KOPT-K1 (cell line): Measurements from ENCODE around the gene TMC3.

ENCODE experiments used
- H3K27ac ChIP-seq: fragments of 200-600 bp; sonication (generic); 2 replicates; pipeline ENCODE4 v1.5.1; 2016; ENCODE audit warnings: antibody characterized with exemption, mild to moderate bottlenecking, low read depth, low read length; ENCODE audit not compliant: poor library complexity, severe bottlenecking
- H3K36me3 ChIP-seq: fragments of 200-600 bp; sonication (generic); 2 replicates; pipeline ENCODE4 v1.5.1; 2017; ENCODE audit warnings: antibody characterized with exemption, mild to moderate bottlenecking, low read length, moderate library complexity; ENCODE audit not compliant: insufficient read depth
- H3K9me3 ChIP-seq: fragments of 200-600 bp; sonication (generic); 2 replicates; pipeline ENCODE4 v1.5.1; 2017; ENCODE audit warnings: antibody characterized with exemption, low read length, mild to moderate bottlenecking; ENCODE audit not compliant: insufficient read depth, poor library complexity, severe bottlenecking

TMC3 gene

DNA sequence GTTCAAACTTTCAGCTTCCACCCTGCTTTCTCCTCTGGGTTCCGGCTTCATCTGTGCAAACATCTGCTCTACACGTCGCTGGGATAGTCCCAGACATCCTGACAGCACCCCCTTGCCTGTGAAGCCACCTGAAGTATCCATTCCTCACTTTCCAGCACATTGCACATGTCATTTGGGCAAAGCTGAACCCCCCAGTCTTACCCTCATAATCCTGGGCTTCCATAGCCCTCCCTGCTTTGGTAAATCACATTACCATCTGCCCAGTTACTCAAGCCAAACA is 92.6 kb downstream of the TMC3 start:
- H3K9me3 ChIP-seq, result peaks cover 10% of the 10 kb centered on the region
- H3K36me3 ChIP-seq, result no peaks in the 10 kb centered on the region
- no peak overlapping the region for H3K27ac ChIP-seq
